DMS 273 treated with DMSO at 0.1 percent for 48 hours (cell line): ENCODE measurements around the gene ASS1.
A peak's percentile ranks its signal among the peaks of the same experiment; 100 is the strongest.

Experiments
- DNase-seq: peaks from one replicate; lab custom pipeline; 2025; lab: John Stamatoyannopoulos, UW

Gene ASS1

GRCh38 chr9:130418776-130419175, 26.0 kb upstream of the ASS1 start:
- DNase-seq = no peak

GRCh38 chr9:130419521-130420035, 25.2 kb upstream of the ASS1 start:
- DNase-seq = no peak

- peak; percentile 45 for DNase-seq
These were observed 23.5 kb upstream of the ASS1 start for GRCh38 chr9:130421154-130421801.

DNA sequence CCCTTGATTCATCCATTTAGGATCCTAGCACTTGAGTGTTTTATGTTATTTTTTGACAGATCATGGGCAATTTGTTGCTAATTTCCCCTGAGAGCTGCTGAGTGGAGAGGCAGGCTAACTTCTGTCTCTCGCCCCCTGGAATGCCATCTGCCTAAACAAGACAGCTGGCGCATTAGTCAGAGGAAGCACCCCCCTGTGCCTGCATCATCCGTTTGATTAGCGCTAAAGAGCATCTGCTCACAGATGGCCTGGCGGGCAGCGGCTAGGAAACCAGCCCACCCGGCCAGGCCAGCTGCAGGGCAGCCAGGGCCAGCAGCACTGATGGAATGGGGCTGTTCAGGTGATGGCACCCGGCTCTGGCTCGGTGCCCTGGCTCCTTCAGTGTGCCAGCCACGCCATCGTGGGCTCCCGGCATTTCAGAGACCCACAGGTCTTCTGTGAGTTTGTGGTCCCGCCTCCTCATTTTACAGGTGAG, 22.9 kb upstream of the ASS1 start:
- peak; percentile 93 for DNase-seq

DNA sequence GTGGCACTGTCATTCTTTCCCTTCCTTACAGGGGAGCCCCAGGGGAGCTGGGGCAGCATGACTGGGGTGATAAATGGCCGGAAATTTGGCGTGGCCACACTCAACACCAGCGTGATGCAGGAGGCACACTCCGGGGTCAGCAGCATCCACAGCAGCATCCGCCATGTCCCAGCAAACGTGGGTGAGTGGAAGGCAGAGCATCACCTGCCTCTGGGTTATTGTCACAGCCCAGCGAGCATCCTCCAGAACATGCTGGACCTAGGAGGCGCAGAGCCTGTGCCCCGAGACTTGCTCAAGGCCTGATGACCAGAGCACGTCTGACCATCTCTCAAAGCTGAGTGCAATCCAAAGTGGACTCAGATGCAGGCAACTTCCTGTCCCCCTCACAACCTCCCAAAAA, 22.2 kb upstream of the ASS1 start:
- no peak for DNase-seq

DNA sequence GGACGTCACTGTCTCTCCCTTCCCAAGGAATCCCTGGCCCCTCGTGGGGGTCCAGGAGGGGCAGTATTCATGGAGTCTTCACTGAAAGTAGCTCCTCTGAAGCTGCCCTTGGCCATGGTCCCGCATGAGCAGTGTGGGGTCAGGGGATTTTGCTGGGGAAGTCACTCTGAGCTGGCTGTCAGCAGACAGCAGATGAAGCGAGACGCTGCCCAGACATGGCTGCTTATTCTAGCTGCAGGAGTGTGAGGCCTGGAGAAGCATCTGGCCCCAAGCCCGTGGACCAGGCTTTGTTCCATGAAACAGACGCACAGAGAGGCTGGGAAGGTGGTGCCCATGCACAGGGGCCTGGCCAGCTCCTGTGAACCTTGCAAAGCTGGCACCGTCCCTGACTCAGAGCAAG, 21.5 kb upstream of the ASS1 start:
- DNase-seq = peak; percentile 28

DNA sequence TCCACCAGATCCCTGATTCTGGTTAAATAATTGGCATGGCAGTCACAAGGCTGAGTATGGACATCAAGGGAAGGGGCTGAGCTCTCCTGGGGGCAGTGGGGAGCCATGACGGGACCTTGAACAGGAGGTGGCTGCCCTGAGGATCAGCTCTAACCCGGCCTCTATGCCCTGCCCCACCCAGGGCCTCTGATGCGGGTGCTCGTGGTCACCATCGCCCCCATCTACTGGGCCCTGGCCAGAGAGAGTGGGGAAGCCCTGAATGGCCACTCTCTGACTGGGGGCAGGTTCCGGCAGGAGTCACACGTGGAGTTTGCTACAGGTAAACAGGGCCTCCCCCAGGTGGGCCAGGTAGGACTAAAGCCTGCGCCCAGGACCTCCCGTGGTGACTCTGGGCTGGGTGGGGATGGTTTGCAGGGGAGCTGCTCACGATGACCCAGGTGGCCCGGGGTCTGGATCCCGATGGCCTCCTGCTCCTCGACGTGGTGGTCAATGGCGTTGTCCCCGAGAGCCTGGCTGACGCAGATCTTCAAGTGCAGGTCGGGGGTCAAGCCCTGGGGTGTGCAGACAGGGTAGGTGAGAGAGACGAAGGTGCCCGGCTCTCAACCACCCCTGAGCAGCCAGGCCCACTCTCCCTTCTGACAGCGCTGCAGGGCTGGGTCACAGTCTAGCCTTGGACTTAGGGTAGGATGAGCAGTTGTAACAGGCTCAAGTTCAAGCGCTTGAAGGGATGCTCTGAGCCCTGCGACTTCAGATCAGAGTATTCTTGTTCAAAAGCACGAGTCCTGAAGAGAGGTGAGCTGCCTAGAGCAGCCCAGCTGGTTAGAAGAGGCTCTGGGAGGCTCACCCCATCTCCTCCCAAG, 19.9 kb upstream of the ASS1 start:
- DNase-seq = no peak

DNA sequence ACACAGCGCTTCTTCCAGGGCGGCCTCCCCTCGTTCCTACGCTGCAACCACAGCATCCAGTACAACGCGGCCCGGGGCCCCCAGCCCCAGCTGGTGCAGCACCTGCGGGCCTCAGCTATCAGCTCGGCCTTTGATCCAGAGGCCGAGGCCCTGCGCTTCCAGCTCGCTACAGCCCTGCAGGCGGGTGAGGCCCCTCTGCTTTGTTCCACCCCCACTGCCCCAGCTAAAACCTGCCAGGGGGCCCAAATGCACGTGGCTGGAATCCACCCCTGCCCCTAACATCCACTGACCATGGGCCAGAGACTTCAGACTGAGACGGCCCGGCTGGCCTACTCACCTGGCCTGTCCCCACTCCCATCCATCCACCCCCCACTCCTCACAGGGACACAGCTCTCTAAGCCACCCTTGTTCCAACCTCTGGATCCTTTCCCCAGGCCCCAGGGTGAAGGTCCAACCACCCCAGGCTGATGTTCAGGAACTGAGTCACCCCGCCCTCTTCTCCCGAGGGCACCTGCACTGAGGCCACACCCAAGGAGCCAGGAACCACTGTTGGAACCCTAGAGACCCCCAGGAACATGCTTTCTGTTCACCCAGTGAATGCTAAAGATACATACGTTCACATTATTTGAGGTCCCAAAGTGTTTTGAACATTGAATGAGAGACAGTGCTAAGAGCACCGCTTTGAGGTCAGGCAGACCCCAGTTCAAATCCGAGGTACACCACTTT, 18.9 kb upstream of the ASS1 start:
- DNase-seq = no peak

GRCh38 chr9:130426467-130426773, 18.3 kb upstream of the ASS1 start:
- no peak for DNase-seq

GRCh38 chr9:130426883-130427282, 17.9 kb upstream of the ASS1 start:
- DNase-seq = no peak

- DNase-seq = no peak
These were observed 17.4 kb upstream of the ASS1 start for GRCh38 chr9:130427326-130427725.

- DNase-seq = no peak
These were observed 16.6 kb upstream of the ASS1 start for GRCh38 chr9:130428086-130428665.

GRCh38 chr9:130429381-130429780, 15.4 kb upstream of the ASS1 start:
- no peak for DNase-seq

DNA sequence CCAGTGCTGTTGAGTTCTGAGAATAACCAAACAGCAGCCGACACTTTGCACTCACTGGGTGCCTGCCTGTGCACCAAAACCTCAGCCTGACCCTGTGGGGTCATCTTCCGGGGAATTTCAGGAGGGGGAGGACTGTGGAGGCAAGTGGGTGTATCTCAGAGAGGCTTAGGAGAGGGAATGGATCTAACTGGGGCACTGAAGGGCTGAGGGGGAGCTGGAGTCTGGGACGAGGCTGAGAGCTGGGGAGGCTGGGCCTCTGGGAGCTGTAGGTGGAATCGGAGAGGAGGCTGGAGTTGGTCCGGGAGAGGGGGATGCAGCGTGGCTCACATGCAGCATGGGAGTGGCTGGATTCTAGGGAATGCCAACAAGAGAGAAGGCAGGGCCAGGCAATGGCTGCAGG, 14.9 kb upstream of the ASS1 start:
- DNase-seq = no peak

DNA sequence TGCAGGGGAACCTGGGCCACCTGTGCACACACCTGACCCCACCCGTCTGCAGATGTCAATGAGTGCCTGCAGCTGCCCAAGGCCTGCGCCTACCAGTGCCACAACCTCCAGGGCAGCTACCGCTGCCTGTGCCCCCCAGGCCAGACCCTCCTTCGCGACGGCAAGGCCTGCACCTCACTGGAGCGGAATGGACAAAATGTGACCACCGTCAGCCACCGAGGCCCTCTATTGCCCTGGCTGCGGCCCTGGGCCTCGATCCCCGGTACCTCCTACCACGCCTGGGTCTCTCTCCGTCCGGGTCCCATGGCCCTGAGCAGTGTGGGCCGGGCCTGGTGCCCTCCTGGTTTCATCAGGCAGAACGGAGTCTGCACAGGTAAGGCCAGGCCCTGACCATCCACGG, 14.5 kb upstream of the ASS1 start:
- no peak for DNase-seq

GRCh38 chr9:130430734-130431535, 13.8 kb upstream of the ASS1 start:
- no peak for DNase-seq

- DNase-seq = no peak
These were observed 13.0 kb upstream of the ASS1 start for GRCh38 chr9:130431536-130432303.

DNA sequence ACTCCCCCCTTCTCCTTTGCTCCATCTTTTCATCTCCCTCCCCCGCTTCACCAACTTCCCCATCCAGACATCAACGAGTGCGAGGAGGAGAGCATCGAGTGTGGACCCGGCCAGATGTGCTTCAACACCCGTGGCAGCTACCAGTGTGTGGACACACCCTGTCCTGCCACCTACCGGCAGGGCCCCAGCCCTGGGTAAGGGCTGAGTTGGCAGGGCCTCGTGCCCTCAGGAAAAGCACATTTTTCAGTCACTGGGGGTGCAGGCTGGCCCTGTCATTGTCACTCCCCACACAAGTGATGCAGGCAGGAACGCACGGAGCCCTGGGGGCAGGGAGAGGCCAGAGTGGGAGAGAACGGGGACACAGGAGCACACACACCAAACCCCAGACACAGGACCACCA, 12.4 kb upstream of the ASS1 start:
- DNase-seq = no peak

DNA sequence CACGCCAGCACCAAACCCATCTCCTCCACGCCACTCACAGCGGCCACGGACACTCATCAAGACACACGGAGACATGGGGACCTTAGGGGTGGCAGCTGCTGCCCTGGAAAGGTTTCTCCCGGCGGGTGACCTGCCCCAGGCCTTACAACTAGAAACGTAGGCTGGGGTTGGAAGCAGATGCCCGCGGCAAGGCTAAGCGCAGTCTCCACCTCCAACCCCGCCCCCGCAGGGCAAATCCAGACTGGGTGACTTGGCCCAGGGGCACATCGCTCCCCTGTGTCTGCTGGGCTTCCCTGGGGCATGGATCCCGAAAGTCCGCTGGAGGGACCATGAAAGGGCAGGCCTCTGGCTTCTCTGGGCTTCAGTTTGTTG, 12.0 kb upstream of the ASS1 start:
- DNase-seq = no peak

GRCh38 chr9:130433168-130433946, 11.4 kb upstream of the ASS1 start:
- DNase-seq = no peak
